ENCODE results near the gene LMAN2.

DNA sequence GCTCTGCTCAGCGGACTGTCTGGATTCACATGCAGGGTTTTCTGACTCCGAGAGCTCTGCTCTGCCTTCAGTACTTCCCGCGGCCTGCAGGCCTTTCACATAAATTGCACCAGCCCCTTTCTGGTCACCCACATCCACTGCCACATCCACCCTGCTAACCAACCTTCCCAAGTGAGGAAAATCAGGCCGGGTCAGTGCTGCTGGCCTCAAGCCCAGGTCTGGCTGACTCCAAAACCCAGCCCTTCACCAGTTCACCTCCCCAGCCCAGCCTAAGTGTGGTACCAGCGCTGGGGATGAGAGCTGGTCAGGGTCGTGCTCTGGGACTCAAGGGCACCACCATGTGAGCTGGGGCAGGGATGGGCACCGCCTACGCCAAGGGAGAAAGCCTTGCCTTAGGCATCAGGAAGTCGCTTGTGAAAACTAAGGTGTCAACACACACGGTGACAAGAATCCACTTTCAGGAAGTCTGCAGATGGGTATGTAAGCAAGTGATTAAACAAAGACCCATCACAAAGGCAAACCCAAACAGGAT lies 12.3 kb downstream of the LMAN2 start:
- TF ChIP-seq, protein P1, sequence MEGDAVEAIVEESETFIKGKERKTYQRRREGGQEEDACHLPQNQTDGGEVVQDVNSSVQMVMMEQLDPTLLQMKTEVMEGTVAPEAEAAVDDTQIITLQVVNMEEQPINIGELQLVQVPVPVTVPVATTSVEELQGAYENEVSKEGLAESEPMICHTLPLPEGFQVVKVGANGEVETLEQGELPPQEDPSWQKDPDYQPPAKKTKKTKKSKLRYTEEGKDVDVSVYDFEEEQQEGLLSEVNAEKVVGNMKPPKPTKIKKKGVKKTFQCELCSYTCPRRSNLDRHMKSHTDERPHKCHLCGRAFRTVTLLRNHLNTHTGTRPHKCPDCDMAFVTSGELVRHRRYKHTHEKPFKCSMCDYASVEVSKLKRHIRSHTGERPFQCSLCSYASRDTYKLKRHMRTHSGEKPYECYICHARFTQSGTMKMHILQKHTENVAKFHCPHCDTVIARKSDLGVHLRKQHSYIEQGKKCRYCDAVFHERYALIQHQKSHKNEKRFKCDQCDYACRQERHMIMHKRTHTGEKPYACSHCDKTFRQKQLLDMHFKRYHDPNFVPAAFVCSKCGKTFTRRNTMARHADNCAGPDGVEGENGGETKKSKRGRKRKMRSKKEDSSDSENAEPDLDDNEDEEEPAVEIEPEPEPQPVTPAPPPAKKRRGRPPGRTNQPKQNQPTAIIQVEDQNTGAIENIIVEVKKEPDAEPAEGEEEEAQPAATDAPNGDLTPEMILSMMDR (IDR thresholded peaks at IDR 0.05; ENCODE audit: insufficient read depth, low read depth, low read length): no peak
- TF ChIP-seq EZH2 (IDR thresholded peaks at IDR 0.05; ENCODE audit: insufficient read depth, low read length): no peak

Data from astrocyte (in vitro differentiated cells and primary cell).